HG02588 (cell line): ENCODE data around the gene DLX1.
"Not testable (repeated sequence)": the region's sequence is repeated elsewhere in the genome, so short reads cannot be mapped to it uniquely, and the experiment has no call there.

Source experiments
- ATAC-seq: cut with Tn5 transposase; IDR thresholded peaks from one replicate; pipeline ENCODE4 v1.9.1; 2021; ENCODE audit warnings: mild to moderate bottlenecking, moderate library complexity; ENCODE audit not compliant: unreplicated experiment

DLX1 gene

DNA sequence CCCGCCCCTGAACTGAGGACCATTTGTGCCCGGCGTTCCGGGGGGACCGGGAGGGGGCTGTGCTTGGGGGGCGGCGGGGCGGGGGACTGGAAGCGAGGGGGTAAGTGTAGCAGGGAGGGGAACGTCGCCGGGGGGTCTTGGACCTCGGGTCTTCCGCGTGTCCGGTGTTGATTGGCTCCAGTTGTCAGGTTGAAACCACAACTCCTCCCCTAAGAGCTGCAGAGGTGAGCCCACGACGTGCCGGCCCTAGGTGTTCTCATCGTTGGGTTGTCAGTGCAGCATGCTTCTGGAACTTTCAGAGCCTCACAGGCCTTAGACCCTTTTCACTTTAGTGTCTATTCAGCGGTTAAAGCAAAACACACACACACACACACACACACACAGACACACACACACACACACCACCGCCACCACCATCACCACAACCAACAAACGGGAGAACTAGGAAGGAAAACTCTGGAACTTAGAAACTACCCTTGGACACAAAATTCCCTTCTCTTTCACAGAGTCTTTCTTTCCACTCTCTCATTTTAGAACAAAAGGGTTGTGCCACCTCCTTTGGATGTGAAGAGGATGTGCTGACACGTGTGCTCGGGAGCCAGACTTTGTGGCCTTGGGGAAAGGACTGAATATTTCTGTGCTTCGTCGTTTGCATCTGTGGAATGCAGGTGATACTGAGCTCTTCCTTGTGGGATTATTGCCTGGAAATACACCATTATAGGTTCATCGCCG lies 24.1 kb downstream of the DLX1 start:
- ATAC-seq: no peak

DNA sequence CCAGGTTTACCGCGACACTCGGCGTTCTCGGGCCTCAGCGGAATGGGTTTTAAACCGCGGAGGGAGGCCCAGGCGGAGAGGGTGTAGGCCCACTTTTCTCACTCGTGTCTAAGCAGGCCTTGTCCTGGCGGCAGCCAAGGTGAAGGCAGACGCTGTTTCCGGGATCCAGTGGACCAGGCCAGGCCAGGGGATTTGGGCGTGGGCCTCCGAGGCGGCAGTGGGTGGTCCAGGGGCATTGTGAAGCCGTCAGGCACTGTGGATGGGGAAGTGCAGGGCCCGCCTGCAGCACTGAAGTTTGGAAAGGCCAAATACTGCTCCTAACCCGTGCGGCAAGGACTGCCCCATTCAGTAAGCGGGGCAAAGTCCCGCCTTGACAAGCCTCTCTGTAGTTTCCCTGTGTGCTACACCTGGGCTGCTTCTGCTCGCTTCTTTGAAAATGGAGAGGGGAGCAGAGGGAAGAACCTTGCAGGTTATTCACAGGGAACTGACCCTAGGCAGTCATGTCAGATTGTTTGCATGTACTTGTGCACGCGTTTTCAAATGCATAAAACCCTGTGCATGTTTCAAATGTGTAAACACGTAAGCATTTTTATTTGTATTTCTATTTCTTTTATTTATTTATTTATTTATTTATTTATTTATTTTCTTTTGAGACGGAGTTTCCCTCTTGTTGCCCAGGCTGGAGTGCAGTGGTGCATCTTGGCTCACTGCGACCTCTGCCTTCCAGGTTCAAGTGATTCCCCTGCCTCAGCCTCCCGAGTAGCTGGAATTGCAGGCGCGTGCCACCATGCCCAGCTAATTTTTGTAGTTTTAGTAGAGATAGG lies 24.9 kb downstream of the DLX1 start:
- ATAC-seq: no peak

DNA sequence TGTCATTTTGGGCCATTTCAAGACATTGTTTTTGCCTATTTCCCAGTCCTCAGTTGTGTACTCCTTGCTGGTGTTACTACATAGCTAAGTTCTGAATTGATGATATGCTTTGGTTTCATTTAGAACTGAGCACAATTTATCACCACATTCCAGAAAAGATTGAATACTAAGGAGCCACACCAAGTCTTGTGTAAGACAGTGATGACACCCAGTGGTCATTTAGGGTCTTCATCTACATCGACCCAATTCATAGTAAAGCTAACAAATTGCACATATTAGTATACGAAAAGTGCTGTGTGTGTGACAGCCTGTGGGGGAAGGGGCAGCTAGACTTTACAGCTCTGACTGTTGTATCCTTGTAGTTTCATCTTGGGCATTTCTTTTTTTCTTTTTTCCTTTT lies 28.3 kb downstream of the DLX1 start:
- ATAC-seq: no peak

DNA sequence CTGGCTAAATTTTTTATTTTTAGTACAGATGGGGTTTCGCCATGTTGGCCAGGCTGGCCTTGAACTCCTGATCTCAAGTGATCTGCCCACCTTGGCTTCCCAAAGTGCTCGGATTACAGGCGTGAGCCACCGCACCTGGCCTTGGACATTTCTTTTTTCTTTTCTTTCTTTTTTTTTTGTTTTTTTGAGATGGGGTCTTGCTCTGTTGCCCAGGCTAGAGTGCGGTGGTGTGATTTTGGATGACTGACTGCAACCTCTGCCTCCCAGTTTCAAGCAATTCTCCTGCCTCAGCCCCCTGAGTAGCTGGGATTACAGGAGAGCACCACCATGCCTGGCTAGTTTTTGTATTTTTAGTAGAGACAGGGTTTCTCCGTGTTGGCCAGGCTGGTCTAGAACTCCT lies 28.9 kb downstream of the DLX1 start:
- ATAC-seq: not testable (repeated sequence)

DNA sequence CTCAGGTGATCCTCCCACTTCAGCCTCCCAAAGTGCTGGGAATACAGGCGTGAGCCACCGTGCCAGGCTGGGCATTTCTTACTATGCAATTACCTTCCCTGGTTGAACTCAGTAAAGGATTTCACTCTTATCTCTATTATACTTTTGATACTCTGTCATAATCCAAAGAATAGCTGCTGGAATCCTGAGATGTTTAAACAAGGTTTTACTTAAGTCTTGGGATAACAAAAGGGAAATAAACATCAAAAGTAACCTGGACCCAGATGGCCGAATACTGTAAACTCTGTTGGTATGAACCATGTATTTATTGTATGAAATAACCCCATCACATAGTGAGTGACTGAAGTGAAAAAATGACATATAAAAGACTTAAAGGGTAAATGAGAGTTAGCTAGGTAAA lies 29.3 kb downstream of the DLX1 start:
- ATAC-seq: no peak

DNA sequence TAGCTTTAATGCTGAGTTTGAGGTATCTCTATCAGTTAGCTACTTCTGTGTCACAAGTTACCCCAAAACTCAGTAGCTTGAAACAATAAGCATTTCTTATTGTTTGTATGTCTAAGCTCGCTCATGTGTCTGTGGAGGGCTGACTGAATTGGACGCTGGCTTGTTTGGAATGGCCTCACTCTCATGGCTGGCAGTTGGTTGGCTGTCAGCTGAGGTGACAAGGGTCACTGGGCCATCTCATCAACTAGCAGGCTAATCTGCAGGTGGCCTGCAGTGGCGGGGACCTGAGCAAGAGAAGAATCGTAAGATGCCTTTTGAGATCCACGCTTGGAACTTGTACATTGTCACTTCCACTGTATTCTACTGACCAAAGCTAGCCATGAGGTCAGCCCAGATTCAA lies 30.8 kb downstream of the DLX1 start:
- no peak for ATAC-seq

DNA sequence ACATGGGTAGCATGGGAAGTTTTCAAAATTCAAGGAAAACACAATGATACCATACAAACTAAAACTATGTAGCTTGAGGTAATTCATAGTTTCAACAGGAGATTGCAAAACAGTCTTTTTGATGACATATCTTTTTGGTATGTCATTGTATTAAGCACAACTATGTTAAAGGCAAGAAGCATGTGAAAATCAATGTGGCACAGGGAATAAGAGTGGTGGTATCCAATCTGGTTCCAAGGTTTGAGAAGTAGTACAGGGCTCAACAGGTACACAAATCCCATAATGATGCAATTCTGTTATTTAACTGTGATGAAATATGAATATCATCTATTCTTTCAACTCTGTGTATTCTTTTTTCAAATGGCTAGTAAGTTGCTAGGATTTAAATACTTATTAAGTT lies 33.8 kb downstream of the DLX1 start:
- ATAC-seq: no peak

DNA sequence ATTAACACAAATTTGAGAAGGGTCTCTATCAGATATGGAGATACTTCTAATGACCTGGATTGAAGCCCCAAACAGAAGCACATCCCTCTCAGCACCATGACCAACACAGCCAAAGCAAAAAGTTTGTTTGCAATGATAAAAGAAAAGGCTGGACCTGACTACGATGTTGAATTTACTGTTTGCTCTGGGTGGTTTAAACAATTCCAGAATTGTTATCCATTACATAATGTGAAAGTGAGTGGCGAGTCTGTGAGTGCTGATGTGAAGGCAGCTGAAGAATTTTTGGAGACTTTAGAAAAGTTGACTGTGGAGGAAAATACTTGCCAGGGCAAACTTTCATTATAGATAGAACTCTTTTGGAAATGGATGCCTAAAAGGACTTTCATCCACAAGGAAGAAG lies 34.8 kb downstream of the DLX1 start:
- no peak for ATAC-seq

DNA sequence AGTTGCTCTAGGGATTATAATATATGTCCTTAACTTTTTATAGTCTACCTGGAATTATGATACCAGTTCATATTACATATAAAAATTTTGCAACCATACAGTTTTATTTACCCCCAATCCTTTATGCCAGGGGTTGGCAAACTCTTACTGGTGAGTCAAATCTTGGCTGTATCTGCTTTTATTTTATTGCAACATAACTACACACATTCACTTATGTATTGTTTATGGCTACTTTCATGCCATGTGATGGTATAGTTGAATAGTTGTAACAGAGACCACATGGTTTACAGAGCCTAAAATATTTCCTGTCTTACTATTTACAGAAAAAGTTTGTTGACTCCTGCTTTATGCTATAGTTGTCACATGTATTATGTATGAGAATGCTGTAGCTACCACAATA lies 43.2 kb downstream of the DLX1 start:
- no peak for ATAC-seq

DNA sequence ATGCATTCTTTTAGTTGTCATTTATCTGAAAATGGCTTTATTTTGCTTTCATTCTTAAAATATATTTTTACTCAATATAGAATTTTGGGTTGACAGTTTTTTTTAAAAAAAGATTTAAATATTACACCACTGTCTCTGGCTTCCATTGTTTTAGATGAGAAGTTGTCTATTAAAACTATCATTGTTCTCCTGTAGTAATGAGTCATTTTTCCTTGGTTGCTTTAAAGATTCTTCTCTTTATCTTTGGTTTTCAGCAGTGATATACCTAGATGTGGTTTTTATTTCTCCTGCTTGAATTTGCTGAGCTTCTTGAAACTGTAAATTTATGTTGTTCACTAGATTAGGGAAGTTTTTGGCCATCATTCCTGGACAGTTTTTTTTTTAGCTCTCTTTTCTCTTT lies 44.1 kb downstream of the DLX1 start:
- ATAC-seq: no peak

DNA sequence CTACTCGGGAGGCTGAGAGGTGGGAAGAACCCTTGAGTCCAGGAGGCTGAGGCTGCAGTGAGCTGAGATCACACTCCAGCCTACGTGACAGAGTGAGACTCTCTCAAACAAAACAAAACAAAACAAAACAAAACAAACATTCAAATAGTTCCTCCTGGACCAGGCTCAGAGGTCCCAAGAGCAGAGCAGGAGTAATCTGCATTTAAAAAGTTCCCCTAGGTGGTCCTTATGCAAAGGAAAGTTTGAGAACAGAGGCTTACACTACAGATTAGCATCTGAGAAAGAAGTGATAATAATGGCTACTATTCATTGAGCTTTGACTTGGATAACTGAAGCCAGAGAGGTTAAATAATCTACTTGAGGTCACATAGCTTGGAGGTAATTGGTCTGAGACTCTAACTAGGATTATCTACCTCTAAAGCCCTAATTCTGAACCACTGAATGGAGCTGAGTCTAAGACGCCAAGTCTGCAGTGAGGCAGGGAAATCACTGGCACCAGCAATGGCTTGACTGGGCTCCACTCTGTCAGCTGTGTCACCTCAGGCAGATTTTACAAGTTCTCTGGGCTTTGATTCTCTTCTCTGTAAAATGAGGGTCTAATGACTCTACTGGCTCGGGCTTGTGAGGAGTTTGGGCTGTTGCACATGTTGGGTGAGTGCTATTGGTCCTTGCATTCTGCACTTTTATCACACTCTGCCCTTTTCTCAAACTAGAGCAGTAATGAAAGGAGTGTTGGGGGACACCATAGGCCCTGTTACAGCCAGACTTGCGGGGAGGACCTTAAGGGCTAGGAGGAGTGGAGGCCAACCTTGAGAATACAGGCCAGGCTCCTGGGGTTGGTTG lies 46.6 kb downstream of the DLX1 start:
- no peak for ATAC-seq

DNA sequence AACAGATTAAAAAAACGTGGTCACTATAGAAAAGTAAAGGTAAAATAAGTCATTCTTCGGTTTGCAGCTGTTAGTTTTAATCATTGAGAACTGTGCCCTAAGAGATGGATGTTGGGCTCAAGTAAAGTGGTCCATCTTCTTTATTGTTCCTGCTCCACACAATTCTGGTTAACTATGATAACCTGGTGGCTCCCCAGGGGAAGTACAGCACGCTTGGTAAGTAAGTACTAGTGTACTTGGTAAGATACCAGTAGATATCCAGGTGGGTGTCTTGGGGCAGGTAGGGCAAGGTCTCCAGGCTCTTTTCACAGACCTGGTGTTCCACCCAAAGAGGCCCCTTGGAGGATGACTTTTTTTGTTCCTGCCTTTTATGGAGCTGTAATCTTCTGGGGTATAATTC lies 49.0 kb downstream of the DLX1 start:
- no peak for ATAC-seq

DNA sequence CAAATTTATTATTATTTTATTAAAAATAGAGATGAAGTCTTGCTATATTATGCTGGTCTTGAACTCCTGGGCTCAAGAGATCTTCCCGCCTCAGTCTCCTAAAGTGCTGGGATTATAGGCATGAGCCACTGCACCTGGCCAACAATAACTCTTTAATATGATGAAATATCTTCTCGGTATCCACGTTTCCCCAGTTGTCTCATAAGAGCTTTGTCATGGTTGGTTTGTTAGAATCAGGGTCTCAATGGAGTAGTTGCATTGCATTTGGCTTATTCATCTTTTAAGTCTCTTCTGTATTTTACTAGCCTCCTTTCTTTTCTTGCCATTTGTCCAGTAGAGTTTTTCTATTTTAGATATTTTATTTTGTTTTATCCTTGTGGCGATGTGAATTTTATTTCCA lies 50.1 kb downstream of the DLX1 start:
- ATAC-seq: no peak

DNA sequence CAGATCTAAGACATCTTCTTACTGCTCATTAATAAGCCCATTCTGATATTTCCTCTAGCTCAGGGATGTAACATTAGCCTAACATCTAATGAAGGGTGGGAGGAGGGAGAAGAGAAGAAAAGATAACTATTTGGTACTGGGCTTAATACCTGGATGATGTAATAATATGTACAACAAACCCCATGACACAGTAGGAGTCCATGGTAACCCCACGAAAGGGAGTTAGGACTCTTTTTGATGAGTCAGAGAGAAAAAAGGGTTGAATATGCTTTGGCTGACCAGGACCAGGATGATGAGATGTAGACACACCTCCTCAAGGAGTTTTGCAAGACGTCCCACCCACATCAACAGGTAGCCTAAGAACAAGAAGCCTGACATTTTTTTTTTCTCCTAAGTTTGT lies 51.8 kb downstream of the DLX1 start:
- ATAC-seq: no peak

DNA sequence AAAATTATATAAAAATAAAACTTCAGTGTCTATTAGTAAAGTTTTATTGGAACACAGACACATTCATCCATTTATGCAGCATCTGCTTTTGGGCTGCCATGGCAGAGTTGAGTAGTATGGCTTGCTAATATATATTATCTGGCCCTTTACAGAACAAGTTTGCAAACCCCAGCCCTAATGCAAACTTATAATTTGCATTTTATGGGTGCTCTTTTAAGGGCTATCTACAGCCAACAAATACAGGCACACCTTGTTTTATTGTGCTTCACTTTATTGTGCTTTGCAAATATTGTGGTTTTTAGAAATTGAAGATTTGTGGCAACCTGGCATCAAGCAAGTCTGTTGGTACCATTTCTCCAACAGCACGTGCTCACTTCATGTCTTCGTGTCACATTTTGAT lies 52.6 kb downstream of the DLX1 start:
- ATAC-seq: no peak

DNA sequence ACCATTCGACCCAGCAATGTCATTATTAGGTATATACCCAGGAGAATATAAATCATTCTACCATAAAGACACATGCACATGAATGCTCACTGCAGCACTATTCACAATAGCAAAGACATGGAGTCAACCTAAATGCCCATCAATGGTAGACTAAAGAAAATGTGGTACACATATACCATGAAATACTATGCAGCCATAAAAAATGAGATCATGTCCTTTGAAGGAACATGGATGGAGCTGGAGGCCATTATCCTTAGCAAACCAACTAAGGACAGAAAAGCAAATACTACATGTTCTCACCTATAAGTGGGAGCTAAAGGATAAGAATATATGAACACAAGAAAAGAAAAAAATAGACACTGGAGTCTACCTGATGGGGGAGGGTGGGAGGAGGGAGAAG lies 53.4 kb downstream of the DLX1 start:
- ATAC-seq: not testable (repeated sequence)
